22Rv1 (cell line): ENCODE results near the gene TMEM106C.

Experiments used
- H3K27ac ChIP-seq: fragments of 450-650 bp; 2 replicates; pipeline ENCODE4 v1.5.1; 2017
- CTCF ChIP-seq: fragments of 450-650 bp; IDR thresholded peaks from 2 replicates; pipeline ENCODE4 v1.5.1; 2017; ENCODE audit warnings: mild to moderate bottlenecking
- ZFX ChIP-seq: fragments of 450-650 bp; IDR thresholded peaks from 2 replicates; pipeline ENCODE4 v1.6.1; 2017; ENCODE audit warnings: antibody characterized with exemption, borderline replicate concordance

The TMEM106C gene

GRCh38 chr12:48009471-48009870 is 46.1 kb downstream of the TMEM106C start:
- TF ChIP-seq ZFX: no peak
- no peak for TF ChIP-seq CTCF
- H3K27ac ChIP-seq: no peak overlapping the region

- H3K27ac ChIP-seq: no peak overlapping the region
- TF ChIP-seq ZFX (no peak), CTCF (no peak)
Measured at GRCh38 chr12:48010366-48010970, 47.1 kb downstream of the TMEM106C start.

GRCh38 chr12:48012070-48012469 is 48.7 kb downstream of the TMEM106C start:
- TF ChIP-seq ZFX: no peak
- TF ChIP-seq CTCF: no peak
- no peak overlapping the region for H3K27ac ChIP-seq

GRCh38 chr12:48013287-48013686 is 49.9 kb downstream of the TMEM106C start:
- no peak overlapping the region for H3K27ac ChIP-seq
- TF ChIP-seq CTCF: no peak
- TF ChIP-seq ZFX: no peak

GRCh38 chr12:48015129-48015528 is 51.7 kb downstream of the TMEM106C start:
- no peak overlapping the region for H3K27ac ChIP-seq
- TF ChIP-seq CTCF (no peak), ZFX (no peak)

- TF ChIP-seq CTCF: no peak
- TF ChIP-seq ZFX: no peak
- no peak overlapping the region for H3K27ac ChIP-seq
Measured at GRCh38 chr12:48015954-48016353, 52.6 kb downstream of the TMEM106C start.

- no peak overlapping the region for H3K27ac ChIP-seq
- TF ChIP-seq CTCF (no peak), ZFX (no peak)
Measured at GRCh38 chr12:48016373-48017020, 53.1 kb downstream of the TMEM106C start.
